Measurements from ENCODE around the gene TCEA2. TPM values are rescaled to one million over a fixed set of nuclear protein-coding genes. Genes with fewer than 3 reads are reported as not detected.
A peak's percentile ranks its signal among the peaks of the same experiment; 100 is the strongest.

The TCEA2 gene
- total and polyA plus RNA-seq, 9 of the 15 experiments (the other 6 are each of a cell fraction or from before 2014, with no cell fraction given): 1.4 to 28.7 (median 5.4) TPM

DNA sequence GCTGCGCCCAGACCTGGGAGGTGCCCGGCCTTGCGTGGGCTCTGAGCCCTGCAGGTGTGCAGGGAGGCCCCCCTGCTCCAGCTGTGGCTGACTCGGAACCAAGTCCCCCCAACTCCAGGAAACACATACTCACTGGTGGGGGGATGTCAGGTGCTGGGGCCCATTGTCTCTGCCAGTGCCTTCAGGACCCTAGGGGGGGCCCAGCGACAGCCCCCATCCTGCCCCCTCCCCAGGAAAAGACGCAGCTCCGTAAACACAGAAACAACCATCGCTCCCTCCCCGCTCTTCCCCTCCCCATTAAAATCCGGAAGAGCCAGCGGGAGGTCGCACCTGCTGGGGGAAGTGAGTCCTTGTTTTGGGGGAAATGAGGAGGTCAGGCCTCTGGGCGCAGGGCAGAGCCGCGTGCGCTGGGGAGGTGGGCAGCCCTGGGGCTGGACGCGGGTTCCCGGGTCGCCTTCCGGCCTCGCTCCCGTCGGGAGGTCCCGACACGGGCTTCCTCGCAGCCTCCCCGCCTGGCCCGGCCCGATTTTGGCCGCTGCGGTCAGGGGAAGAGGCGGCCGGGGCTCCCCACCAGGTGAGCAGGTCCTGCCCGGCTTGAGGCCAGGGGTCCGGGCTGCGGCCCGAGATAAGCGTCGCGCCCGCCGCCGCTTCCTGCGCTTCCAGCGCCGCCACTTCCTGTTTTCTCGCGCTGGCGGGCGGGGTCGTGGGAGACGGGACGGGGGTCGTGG, 20.8 kb upstream of the TCEA2 start (continued):
- TF ChIP-seq, protein P1, sequence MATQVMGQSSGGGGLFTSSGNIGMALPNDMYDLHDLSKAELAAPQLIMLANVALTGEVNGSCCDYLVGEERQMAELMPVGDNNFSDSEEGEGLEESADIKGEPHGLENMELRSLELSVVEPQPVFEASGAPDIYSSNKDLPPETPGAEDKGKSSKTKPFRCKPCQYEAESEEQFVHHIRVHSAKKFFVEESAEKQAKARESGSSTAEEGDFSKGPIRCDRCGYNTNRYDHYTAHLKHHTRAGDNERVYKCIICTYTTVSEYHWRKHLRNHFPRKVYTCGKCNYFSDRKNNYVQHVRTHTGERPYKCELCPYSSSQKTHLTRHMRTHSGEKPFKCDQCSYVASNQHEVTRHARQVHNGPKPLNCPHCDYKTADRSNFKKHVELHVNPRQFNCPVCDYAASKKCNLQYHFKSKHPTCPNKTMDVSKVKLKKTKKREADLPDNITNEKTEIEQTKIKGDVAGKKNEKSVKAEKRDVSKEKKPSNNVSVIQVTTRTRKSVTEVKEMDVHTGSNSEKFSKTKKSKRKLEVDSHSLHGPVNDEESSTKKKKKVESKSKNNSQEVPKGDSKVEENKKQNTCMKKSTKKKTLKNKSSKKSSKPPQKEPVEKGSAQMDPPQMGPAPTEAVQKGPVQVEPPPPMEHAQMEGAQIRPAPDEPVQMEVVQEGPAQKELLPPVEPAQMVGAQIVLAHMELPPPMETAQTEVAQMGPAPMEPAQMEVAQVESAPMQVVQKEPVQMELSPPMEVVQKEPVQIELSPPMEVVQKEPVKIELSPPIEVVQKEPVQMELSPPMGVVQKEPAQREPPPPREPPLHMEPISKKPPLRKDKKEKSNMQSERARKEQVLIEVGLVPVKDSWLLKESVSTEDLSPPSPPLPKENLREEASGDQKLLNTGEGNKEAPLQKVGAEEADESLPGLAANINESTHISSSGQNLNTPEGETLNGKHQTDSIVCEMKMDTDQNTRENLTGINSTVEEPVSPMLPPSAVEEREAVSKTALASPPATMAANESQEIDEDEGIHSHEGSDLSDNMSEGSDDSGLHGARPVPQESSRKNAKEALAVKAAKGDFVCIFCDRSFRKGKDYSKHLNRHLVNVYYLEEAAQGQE (IDR thresholded peaks at IDR 0.05; ENCODE audit: borderline replicate concordance): 0 out of 2 replicates have a peak, but pooled peaks have one; percentile 7
- TF ChIP-seq, protein P1 (CRISPR knock-in tag; IDR thresholded peaks at IDR 0.05; ENCODE audit: low read depth): no peak
- TF ChIP-seq, protein P2, sequence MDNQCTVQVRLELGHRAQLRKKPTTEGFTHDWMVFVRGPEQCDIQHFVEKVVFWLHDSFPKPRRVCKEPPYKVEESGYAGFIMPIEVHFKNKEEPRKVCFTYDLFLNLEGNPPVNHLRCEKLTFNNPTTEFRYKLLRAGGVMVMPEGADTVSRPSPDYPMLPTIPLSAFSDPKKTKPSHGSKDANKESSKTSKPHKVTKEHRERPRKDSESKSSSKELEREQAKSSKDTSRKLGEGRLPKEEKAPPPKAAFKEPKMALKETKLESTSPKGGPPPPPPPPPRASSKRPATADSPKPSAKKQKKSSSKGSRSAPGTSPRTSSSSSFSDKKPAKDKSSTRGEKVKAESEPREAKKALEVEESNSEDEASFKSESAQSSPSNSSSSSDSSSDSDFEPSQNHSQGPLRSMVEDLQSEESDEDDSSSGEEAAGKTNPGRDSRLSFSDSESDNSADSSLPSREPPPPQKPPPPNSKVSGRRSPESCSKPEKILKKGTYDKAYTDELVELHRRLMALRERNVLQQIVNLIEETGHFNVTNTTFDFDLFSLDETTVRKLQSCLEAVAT (IDR thresholded peaks at IDR 0.05): no peak
- TF ChIP-seq XRCC4 (IDR thresholded peaks at IDR 0.05; ENCODE audit: extremely low read depth, insufficient read depth, insufficient read length): no peak
- TF ChIP-seq, protein P3, sequence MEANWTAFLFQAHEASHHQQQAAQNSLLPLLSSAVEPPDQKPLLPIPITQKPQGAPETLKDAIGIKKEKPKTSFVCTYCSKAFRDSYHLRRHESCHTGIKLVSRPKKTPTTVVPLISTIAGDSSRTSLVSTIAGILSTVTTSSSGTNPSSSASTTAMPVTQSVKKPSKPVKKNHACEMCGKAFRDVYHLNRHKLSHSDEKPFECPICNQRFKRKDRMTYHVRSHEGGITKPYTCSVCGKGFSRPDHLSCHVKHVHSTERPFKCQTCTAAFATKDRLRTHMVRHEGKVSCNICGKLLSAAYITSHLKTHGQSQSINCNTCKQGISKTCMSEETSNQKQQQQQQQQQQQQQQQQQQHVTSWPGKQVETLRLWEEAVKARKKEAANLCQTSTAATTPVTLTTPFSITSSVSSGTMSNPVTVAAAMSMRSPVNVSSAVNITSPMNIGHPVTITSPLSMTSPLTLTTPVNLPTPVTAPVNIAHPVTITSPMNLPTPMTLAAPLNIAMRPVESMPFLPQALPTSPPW (CRISPR knock-in tag; IDR thresholded peaks at IDR 0.05): peak; percentile 45
- TF ChIP-seq ARNT (IDR thresholded peaks at IDR 0.05): no peak
- no peak for TF ChIP-seq RBM25 (IDR thresholded peaks at IDR 0.05; ENCODE audit: low read depth, low read length, severe bottlenecking)
